HG03196 (cell line): Measurements from ENCODE around the gene SEL1L2.

Source experiments
- ATAC-seq: cut with Tn5 transposase; IDR thresholded peaks from one replicate; pipeline ENCODE4 v1.9.1; 2021; ENCODE audit not compliant: unreplicated experiment

The SEL1L2 gene

GRCh38 chr20:13821876-13822275 lies 168.5 kb downstream of the SEL1L2 start:
- no peak for ATAC-seq

- peak; percentile 72 for ATAC-seq
These were observed 170.3 kb downstream of the SEL1L2 start for GRCh38 chr20:13819885-13820645.

- ATAC-seq = no peak
These were observed 173.1 kb downstream of the SEL1L2 start for GRCh38 chr20:13817342-13817741.

- no peak for ATAC-seq
These were observed 173.7 kb downstream of the SEL1L2 start for GRCh38 chr20:13816757-13817156.

GRCh38 chr20:13814672-13815071 lies 175.7 kb downstream of the SEL1L2 start:
- ATAC-seq = no peak

- no peak for ATAC-seq
These were observed 176.5 kb downstream of the SEL1L2 start for GRCh38 chr20:13813910-13814309.

GRCh38 chr20:13810446-13810845 lies 180.0 kb downstream of the SEL1L2 start:
- no peak for ATAC-seq

- ATAC-seq = no peak
These were observed 180.6 kb downstream of the SEL1L2 start for GRCh38 chr20:13809855-13810254.

GRCh38 chr20:13809373-13809772 lies 181.0 kb downstream of the SEL1L2 start:
- ATAC-seq = no peak

GRCh38 chr20:13800728-13801134 lies 189.7 kb downstream of the SEL1L2 start:
- ATAC-seq = no peak

GRCh38 chr20:13799974-13800373 lies 190.4 kb downstream of the SEL1L2 start:
- no peak for ATAC-seq
